Kidney (tissue), 14 donors: Measurements from ENCODE around the gene ZGLP1. TPM values are rescaled to one million over a fixed set of nuclear protein-coding genes. Genes with fewer than 3 reads are reported as not detected.

Source experiments
- DNase-seq, 5 donors: peaks; one replicate each; pipeline ENCODE4 v3.0.0-alpha.2; 2013 to 2020
- FAIRE-seq: peaks from 2 replicates; lab custom pipeline; 2012; peaks lifted over from hg19 to GRCh38; lab: Jason Lieb, UNC
- H3K27ac ChIP-seq, 2 donors: one replicate each; pipeline ENCODE4 v1.7.0; 2013; ENCODE audit warnings: low read depth in 2 of 2, low read length in 2 of 2, inconsistent platforms in 1 of 2
- H3K27me3 ChIP-seq: one replicate; pipeline ENCODE4 v1.7.1; 2013; ENCODE audit warnings: low read length, inconsistent platforms; ENCODE audit not compliant: control insufficient read depth, insufficient read depth
- H3K36me3 ChIP-seq, 3 donors: one replicate each; pipeline versions ENCODE4 v1.7.0 to v1.7.1; 2013; ENCODE audit warnings: low read length in 3 of 3, control low read depth in 1 of 3, inconsistent platforms in 1 of 3; ENCODE audit not compliant: insufficient read depth in 3 of 3, control insufficient read depth in 2 of 3
- H3K4me1 ChIP-seq, 3 donors: one replicate each; pipeline versions ENCODE4 v1.7.0 to v1.7.1; 2013; ENCODE audit warnings: low read length in 3 of 3, inconsistent platforms in 1 of 3, low read depth in 1 of 3; ENCODE audit not compliant: control insufficient read depth in 2 of 3, insufficient read depth in 2 of 3
- H3K4me3 ChIP-seq, 3 donors: one replicate each; pipeline versions ENCODE4 v1.7.0 to v1.8.1; 2013; ENCODE audit warnings: low read length in 3 of 3, control low read depth in 1 of 3, inconsistent platforms in 1 of 3
- H3K9ac ChIP-seq, 3 donors: one replicate each; pipeline versions ENCODE4 v1.7.0 to v1.7.1; 2013; ENCODE audit warnings: low read length in 3 of 3, control low read depth in 1 of 3, inconsistent platforms in 1 of 3
- H3K9me3 ChIP-seq, 3 donors: one replicate each; pipeline versions ENCODE4 v1.7.0 to v1.7.1; 2013; ENCODE audit warnings: low read length in 3 of 3, control low read depth in 1 of 3, inconsistent platforms in 1 of 3; ENCODE audit not compliant: control insufficient read depth in 2 of 3, insufficient read depth in 1 of 3
- intact Hi-C: fragments of 100-400 bp; cut with DNase I; formaldehyde crosslinking; loops from one replicate; pipeline ENCODE4 v1.11.1; 2022
- polyA plus RNA-seq: library from polyadenylated mRNA; stranded (reverse); fragments of 350-450 nt; fragmentation: Illumina TruSeq; extraction: RNeasy Lipid Tissue Mini Kit (QIAGEN cat#74804); gene quantifications from one replicate; pipeline ENCODE4 v1.2.3, GENCODE V29; 2014; ENCODE audit warnings: low read depth, low replicate concordance; ENCODE audit not compliant: insufficient read depth
- total RNA-seq: library from RNA; stranded (reverse); fragmentation: NEBNext Ultra II Directional; extraction: Animal tissue kit (Norgen Biotek cat#: 25700); gene quantifications from one replicate; pipeline ENCODE4 v1.2.1, GENCODE V29; 2021
- TF ChIP-seq, protein P1 (sequence below): IDR thresholded peaks from 3 replicates; pipeline ENCODE4 v1.5.1; 2012; ENCODE audit warnings: mild to moderate bottlenecking, moderate library complexity, borderline replicate concordance; ENCODE audit not compliant: insufficient read depth; ENCODE audit errors: extremely low read depth
- donor health status: control.
- donor health status: control.
- donor health status: control.
- donor health status: control.
- donor health status: control.
- donor health status: DM: yes; HTN: yes; CAD: no.
- donor health status: Normal renal cell carcinoma (clear cell type).

The ZGLP1 gene
- total and polyA plus RNA-seq, 2 donors from 2014 or later = 4.6 to 5.5 TPM

DNA sequence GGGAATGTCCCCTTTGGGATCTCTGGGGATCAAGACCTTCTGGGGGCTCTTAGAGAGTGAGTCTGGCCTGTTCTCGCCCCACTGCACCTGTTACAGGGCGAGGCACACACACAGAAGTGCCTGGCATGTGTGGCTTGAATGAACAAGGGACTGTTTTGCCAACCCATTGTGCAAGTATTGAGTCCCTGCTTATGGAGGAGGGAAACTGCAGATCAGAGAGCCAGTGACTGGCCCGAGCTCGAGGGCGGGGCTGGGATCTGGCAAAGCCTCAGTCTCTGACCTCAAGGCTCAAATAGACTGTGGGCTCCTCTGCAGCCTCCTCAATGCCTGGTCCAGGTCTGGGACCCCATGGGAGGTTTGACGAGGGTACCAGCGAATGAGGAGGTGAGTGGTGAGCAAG, 18.2 kb upstream of the ZGLP1 start:
- TF ChIP-seq, protein P1, sequence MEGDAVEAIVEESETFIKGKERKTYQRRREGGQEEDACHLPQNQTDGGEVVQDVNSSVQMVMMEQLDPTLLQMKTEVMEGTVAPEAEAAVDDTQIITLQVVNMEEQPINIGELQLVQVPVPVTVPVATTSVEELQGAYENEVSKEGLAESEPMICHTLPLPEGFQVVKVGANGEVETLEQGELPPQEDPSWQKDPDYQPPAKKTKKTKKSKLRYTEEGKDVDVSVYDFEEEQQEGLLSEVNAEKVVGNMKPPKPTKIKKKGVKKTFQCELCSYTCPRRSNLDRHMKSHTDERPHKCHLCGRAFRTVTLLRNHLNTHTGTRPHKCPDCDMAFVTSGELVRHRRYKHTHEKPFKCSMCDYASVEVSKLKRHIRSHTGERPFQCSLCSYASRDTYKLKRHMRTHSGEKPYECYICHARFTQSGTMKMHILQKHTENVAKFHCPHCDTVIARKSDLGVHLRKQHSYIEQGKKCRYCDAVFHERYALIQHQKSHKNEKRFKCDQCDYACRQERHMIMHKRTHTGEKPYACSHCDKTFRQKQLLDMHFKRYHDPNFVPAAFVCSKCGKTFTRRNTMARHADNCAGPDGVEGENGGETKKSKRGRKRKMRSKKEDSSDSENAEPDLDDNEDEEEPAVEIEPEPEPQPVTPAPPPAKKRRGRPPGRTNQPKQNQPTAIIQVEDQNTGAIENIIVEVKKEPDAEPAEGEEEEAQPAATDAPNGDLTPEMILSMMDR = no peak
- Histone ChIP-seq H3K9ac (no peak overlapping the region), H3K36me3 (peaks cover 4 to 23% (median 14%) of the 10 kb centered on the region in 3 donors), H3K27me3 (no peaks in the 10 kb centered on the region), H3K9me3 (no peaks in the 10 kb centered on the region), H3K27ac (no peak overlapping the region), H3K4me1 (peaks cover 0 to 8% (median 6%) of the 10 kb centered on the region in 3 donors), H3K4me3 (no peak overlapping the region)
- no peak for FAIRE-seq
- no peak for DNase-seq
- intact Hi-C loops = no loop called here

DNA sequence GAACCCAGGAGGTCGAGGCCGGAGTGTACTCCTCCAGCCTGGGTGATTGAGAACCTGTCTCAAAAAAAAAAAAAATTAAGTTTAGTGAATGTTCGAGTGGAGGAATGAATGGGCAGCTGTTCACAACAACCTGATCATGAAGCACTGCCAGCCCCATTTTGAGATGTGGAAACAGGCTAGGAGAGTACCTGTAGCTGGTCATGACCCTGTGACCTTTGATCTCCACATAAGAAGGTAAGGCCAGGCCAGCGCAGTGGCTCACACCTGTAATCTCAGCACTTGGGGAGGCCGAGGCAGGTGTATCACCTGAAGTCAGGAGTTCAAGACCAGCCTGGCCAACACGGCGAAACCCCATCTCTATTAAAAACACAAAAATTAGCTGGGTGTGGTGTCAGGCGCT, 16.1 kb upstream of the ZGLP1 start:
- intact Hi-C loops = no loop called here
- FAIRE-seq = no peak
- no peaks in the 10 kb centered on the region for H3K27me3 ChIP-seq
- TF ChIP-seq, protein P1 = no peak
- no peaks in the 10 kb centered on the region for H3K9me3 ChIP-seq
- peaks cover 8 to 37% (median 20%) of the 10 kb centered on the region in 3 donors for H3K36me3 ChIP-seq
- no peak overlapping the region for H3K9ac ChIP-seq
- H3K4me3 ChIP-seq = no peak overlapping the region
- no peaks in the 10 kb centered on the region for H3K4me1 ChIP-seq
- H3K27ac ChIP-seq = no peak overlapping the region
- DNase-seq = no peak

GRCh38 chr19:10321874-10322835, 12.5 kb upstream of the ZGLP1 start:
- Histone ChIP-seq H3K27ac (no peak overlapping the region), H3K27me3 (no peaks in the 10 kb centered on the region), H3K4me3 (no peak overlapping the region), H3K4me1 (no peaks in the 10 kb centered on the region), H3K9me3 (no peaks in the 10 kb centered on the region), H3K36me3 (peaks cover 6 to 24% (median 13%) of the 10 kb centered on the region in 3 donors), H3K9ac (no peak overlapping the region)
- DNase-seq = no peak
- TF ChIP-seq, protein P1 = no peak
- intact Hi-C loops = no loop called here
- FAIRE-seq = no peak
